Lower lobe of right lung (tissue), 2 donors: Measurements from ENCODE around the gene ZNF385C. TPM values are rescaled to one million over a fixed set of nuclear protein-coding genes. Genes with fewer than 3 reads are reported as not detected.

Experiments
- ATAC-seq, 2 donors: fragments of 200-7000 bp; cut with Tn5 transposase; one replicate each; pipeline ENCODE4 v1.9.1; 2020 to 2022; ENCODE audit warnings: mild to moderate bottlenecking in 2 of 2, moderate library complexity in 2 of 2
- DNase-seq: peaks from one replicate; pipeline ENCODE4 v3.0.0-alpha.2; 2020
- H3K27ac ChIP-seq: fragments of 200-600 bp; one replicate; pipeline ENCODE4 v1.8.0; 2022
- H3K27me3 ChIP-seq: fragments of 200-600 bp; one replicate; pipeline ENCODE4 v1.8.0; 2022; ENCODE audit warnings: low read depth
- H3K36me3 ChIP-seq: fragments of 200-600 bp; one replicate; pipeline ENCODE4 v1.8.0; 2022; ENCODE audit warnings: mild to moderate bottlenecking
- H3K4me1 ChIP-seq: fragments of 200-600 bp; one replicate; pipeline ENCODE4 v1.8.0; 2022
- H3K4me3 ChIP-seq: fragments of 200-600 bp; one replicate; pipeline ENCODE4 v1.8.0; 2022; ENCODE audit warnings: mild to moderate bottlenecking
- H3K9me3 ChIP-seq: fragments of 200-600 bp; one replicate; pipeline ENCODE4 v1.8.0; 2022
- CTCF ChIP-seq: fragments of 200-600 bp; IDR thresholded peaks from one replicate; pipeline ENCODE4 v1.8.0; 2022; ENCODE audit warnings: antibody characterized with exemption, mild to moderate bottlenecking
- intact Hi-C: fragments of 100-400 bp; cut with DNase I; formaldehyde crosslinking; loops from one replicate; pipeline ENCODE4 v1.11.0; 2022
- total RNA-seq: library from RNA; stranded (reverse); fragmentation: NEBNext Ultra II Directional; extraction: Animal tissue kit (Norgen Biotek cat#: 25700); gene quantifications from one replicate; pipeline ENCODE4 v1.2.1, GENCODE V29; 2021
- donor health status: DM: no; HTN: yes; CAD: no; lungs with severe emphysema.

The ZNF385C gene
- total RNA-seq, 1 donor from 2014 or later = 1.2 TPM

- DNase-seq = no peak
- Histone ChIP-seq H3K27ac (no peak overlapping the region), H3K9me3 (no peaks in the 10 kb centered on the region), H3K4me1 (peaks cover 40% of the 10 kb centered on the region), H3K27me3 (no peaks in the 10 kb centered on the region), H3K36me3 (peaks cover 64% of the 10 kb centered on the region), H3K4me3 (no peak overlapping the region)
- TF ChIP-seq CTCF = no peak
- intact Hi-C loops = no loop called here
- ATAC-seq = no peak
Measured at GRCh38 chr17:42127414-42127813, 29.1 kb upstream of the ZNF385C start.

GRCh38 chr17:42126836-42127235, 28.6 kb upstream of the ZNF385C start:
- Histone ChIP-seq H3K27ac (no peak overlapping the region), H3K4me1 (peaks cover 40% of the 10 kb centered on the region), H3K9me3 (no peaks in the 10 kb centered on the region), H3K27me3 (no peaks in the 10 kb centered on the region), H3K4me3 (no peak overlapping the region), H3K36me3 (peaks cover 64% of the 10 kb centered on the region)
- ATAC-seq = no peak
- no peak for DNase-seq
- no peak for TF ChIP-seq CTCF
- intact Hi-C loops = no loop called here

GRCh38 chr17:42125565-42125964, 27.3 kb upstream of the ZNF385C start:
- DNase-seq (no peak), ATAC-seq (no peak)
- Histone ChIP-seq H3K36me3 (peaks cover 64% of the 10 kb centered on the region), H3K27ac (no peak overlapping the region), H3K4me3 (no peak overlapping the region), H3K4me1 (peaks cover 36% of the 10 kb centered on the region), H3K9me3 (no peaks in the 10 kb centered on the region), H3K27me3 (no peaks in the 10 kb centered on the region)
- intact Hi-C loops = no loop called here
- no peak for TF ChIP-seq CTCF

GRCh38 chr17:42124256-42124655, 26.0 kb upstream of the ZNF385C start:
- no peaks in the 10 kb centered on the region for H3K27me3 ChIP-seq
- no peak overlapping the region for H3K27ac ChIP-seq
- no peak for TF ChIP-seq CTCF
- H3K4me1 ChIP-seq = peaks cover 29% of the 10 kb centered on the region
- H3K4me3 ChIP-seq = no peak overlapping the region
- peaks cover 55% of the 10 kb centered on the region for H3K36me3 ChIP-seq
- ATAC-seq (no peak), DNase-seq (no peak)
- intact Hi-C loops = no loop called here
- no peaks in the 10 kb centered on the region for H3K9me3 ChIP-seq

- peak; percentile 66 to 80 for ATAC-seq
- DNase-seq = peak; percentile 82
- Histone ChIP-seq H3K36me3 (peaks cover 46% of the 10 kb centered on the region), H3K9me3 (no peaks in the 10 kb centered on the region), H3K4me1 (peaks cover 21% of the 10 kb centered on the region), H3K27me3 (no peaks in the 10 kb centered on the region), H3K27ac (peak within 1 kb of the TSS; percentile 56), H3K4me3 (peak within 1 kb of the TSS; percentile 38)
- no peak for TF ChIP-seq CTCF
- intact Hi-C loops = no loop called here
Measured at GRCh38 chr17:42122371-42123303, 24.4 kb upstream of the ZNF385C start, which contains the start of gene HSPB9. Gene HSPB9, plus strand, starts transcription at chr17:42122804. Its CDS starts 47 bp downstream, at chr17:42122851.
